GM18867 (cell line): ENCODE results near the gene LETM1.

Experiments used
- ATAC-seq: cut with Tn5 transposase; IDR thresholded peaks from one replicate; pipeline ENCODE4 v1.9.1; 2021; ENCODE audit warnings: mild to moderate bottlenecking, moderate library complexity; ENCODE audit not compliant: unreplicated experiment

LETM1 gene

GRCh38 chr4:1808851-1809753 lies 46.9 kb downstream of the LETM1 start:
- no peak for ATAC-seq

- ATAC-seq: no peak
Observed at GRCh38 chr4:1808396-1808795, 47.6 kb downstream of the LETM1 start.

- ATAC-seq: no peak
Observed at GRCh38 chr4:1807332-1807777, 48.6 kb downstream of the LETM1 start.

- no peak for ATAC-seq
Observed at GRCh38 chr4:1806596-1807331, 49.2 kb downstream of the LETM1 start.

- no peak for ATAC-seq
Observed at GRCh38 chr4:1806223-1806564, 49.8 kb downstream of the LETM1 start.

- ATAC-seq: no peak
Observed at GRCh38 chr4:1805493-1806222, 50.3 kb downstream of the LETM1 start.

GRCh38 chr4:1804638-1805492 lies 51.1 kb downstream of the LETM1 start:
- no peak for ATAC-seq

GRCh38 chr4:1803523-1804423 lies 52.2 kb downstream of the LETM1 start:
- no peak for ATAC-seq

GRCh38 chr4:1802720-1803522 lies 53.0 kb downstream of the LETM1 start:
- ATAC-seq: no peak

- ATAC-seq: no peak
Observed at GRCh38 chr4:1802151-1802715, 53.7 kb downstream of the LETM1 start.

- no peak for ATAC-seq
Observed at GRCh38 chr4:1801286-1801958, 54.5 kb downstream of the LETM1 start.

GRCh38 chr4:1800805-1801204 lies 55.2 kb downstream of the LETM1 start:
- ATAC-seq: no peak

- no peak for ATAC-seq
Observed at GRCh38 chr4:1799387-1800375, 56.3 kb downstream of the LETM1 start.

GRCh38 chr4:1798580-1799386 lies 57.2 kb downstream of the LETM1 start:
- no peak for ATAC-seq

- no peak for ATAC-seq
Observed at GRCh38 chr4:1797861-1798579, 57.9 kb downstream of the LETM1 start.
